Colonic mucosa (tissue), 4 donors: Measurements from ENCODE around the gene EGFL7. TPM values are rescaled to one million over a fixed set of nuclear protein-coding genes. Genes with fewer than 3 reads are reported as not detected.

Source experiments
- DNase-seq: peaks from one replicate; pipeline ENCODE4 v3.0.0-alpha.2; 2020
- H3K27ac ChIP-seq: fragments of 200-600 bp; one replicate; pipeline ENCODE4 v1.8.0; 2021
- H3K27me3 ChIP-seq: fragments of 200-600 bp; one replicate; pipeline ENCODE4 v1.8.0; 2021
- H3K36me3 ChIP-seq: fragments of 200-600 bp; one replicate; pipeline ENCODE4 v1.8.0; 2021
- H3K4me1 ChIP-seq: fragments of 200-600 bp; one replicate; pipeline ENCODE4 v1.8.0; 2021; ENCODE audit warnings: mild to moderate bottlenecking
- H3K4me3 ChIP-seq: fragments of 200-600 bp; one replicate; pipeline ENCODE4 v1.8.0; 2021
- H3K9ac ChIP-seq, 2 donors: one replicate each; pipeline ENCODE4 v1.7.0; 2013; ENCODE audit warnings: control low read depth in 2 of 2, low read depth in 2 of 2, low read length in 2 of 2
- H3K9me3 ChIP-seq: fragments of 200-600 bp; one replicate; pipeline ENCODE4 v1.8.0; 2021
- intact Hi-C: fragments of 100-400 bp; cut with DNase I; formaldehyde crosslinking; loops from one replicate; pipeline ENCODE4 v1.14.1; 2022
- total RNA-seq, 2 donors: library from RNA; stranded (reverse); fragmentation: NEBNext Ultra II Directional in 1 of 2; extraction: Animal tissue kit (Norgen Biotek cat#: 25700) in 1 of 2; gene quantifications; one replicate each; pipeline ENCODE4 v1.2.1, GENCODE V29; 2021
- TF ChIP-seq, protein P1 (sequence below): fragments of 200-600 bp; IDR thresholded peaks from one replicate; pipeline ENCODE4 v1.8.0; 2022; ENCODE audit warnings: antibody characterized with exemption, mild to moderate bottlenecking
- donor health status: healthy.
- donor health status: DM: no; HTN: no; CAD: no.
- donor health status: DM: no; HTN: no; CAD: no.

The EGFL7 gene
- total RNA-seq, 2 donors from 2014 or later: 17.3 to 28.4 TPM

DNA sequence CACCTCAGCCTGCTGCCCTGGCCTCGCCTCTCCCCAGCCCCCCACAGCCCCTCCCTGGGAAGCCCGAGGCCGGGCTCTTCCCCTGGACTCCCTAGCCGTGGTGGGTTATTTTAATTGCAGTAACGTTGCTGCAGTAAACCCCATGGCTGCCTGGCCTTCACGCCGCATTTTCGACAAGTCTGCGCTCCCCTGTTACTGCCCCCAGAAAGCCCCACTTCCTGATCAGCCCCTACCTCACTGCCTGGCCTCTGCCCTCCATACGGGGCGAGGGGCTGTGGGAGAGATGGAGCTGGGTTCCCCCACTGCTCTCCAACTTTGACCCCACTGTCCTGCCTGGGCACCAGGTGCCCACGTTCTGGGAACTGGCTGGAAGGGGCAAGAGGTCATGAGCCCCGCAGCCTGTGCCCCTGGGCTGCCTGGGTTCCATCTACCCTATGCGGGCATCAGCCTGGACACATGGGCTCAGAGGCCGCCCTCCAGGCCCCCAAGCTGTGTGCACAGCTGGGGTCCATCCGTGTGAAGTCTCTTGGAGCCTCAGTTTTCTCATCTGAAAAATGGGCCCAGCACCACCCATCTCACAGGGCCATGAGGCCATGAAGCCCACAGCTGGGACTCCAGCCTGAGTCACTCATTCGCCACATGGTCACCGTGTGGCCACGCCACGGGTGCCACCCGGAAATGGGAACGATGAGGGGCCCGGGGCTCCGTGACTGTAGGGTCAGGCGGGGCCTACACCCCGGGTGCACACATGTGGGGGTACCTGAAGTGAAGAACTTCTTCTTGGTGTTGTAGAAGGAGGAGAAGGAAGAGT, 11.5 kb downstream of the EGFL7 start:
- TF ChIP-seq, protein P1, sequence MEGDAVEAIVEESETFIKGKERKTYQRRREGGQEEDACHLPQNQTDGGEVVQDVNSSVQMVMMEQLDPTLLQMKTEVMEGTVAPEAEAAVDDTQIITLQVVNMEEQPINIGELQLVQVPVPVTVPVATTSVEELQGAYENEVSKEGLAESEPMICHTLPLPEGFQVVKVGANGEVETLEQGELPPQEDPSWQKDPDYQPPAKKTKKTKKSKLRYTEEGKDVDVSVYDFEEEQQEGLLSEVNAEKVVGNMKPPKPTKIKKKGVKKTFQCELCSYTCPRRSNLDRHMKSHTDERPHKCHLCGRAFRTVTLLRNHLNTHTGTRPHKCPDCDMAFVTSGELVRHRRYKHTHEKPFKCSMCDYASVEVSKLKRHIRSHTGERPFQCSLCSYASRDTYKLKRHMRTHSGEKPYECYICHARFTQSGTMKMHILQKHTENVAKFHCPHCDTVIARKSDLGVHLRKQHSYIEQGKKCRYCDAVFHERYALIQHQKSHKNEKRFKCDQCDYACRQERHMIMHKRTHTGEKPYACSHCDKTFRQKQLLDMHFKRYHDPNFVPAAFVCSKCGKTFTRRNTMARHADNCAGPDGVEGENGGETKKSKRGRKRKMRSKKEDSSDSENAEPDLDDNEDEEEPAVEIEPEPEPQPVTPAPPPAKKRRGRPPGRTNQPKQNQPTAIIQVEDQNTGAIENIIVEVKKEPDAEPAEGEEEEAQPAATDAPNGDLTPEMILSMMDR: no peak
- Histone ChIP-seq H3K36me3 (no peaks in the 10 kb centered on the region), H3K27me3 (peaks cover 10% of the 10 kb centered on the region), H3K9ac (peak overlapping the region in 1 of 2 donors; percentile 26), H3K27ac (no peak overlapping the region), H3K4me1 (no peaks in the 10 kb centered on the region), H3K9me3 (no peaks in the 10 kb centered on the region), H3K4me3 (no peak overlapping the region)
- intact Hi-C loops: no loop called here
- DNase-seq: no peak

DNA sequence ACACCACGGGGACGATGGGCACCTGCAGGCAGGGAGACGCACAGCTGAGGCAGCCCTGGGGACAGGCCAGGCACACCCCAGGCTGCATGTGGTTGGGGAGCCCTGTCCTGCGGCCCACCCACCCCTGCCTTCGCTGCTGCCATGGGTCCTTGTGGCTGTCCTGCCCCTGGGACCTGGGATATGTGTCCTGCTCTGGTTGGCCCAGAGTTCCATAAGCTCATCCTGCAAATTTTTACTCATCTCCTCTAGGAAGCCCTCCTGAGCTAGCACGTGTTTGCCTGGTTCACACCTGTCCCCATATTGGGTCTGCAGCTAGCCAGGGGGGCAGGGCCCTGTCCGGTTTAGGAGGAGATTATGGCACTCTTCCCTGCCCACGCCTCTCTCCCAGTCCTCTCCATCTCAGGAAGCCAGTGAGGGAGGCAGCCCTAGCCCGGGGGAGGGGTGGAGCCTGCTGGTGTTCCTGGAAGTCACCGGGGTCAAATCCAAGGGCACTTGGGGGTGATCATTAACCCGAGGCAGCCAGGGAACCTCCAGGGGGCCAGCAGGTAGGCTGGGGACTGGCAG, 12.2 kb downstream of the EGFL7 start:
- Histone ChIP-seq H3K36me3 (no peaks in the 10 kb centered on the region), H3K27ac (no peak overlapping the region), H3K4me3 (no peak overlapping the region), H3K4me1 (no peaks in the 10 kb centered on the region), H3K9me3 (no peaks in the 10 kb centered on the region), H3K9ac (peak overlapping the region in 1 of 2 donors; percentile 26), H3K27me3 (peaks cover 4% of the 10 kb centered on the region)
- TF ChIP-seq, protein P1: no peak
- intact Hi-C loops: no loop called here
- DNase-seq: peak; percentile 93

DNA sequence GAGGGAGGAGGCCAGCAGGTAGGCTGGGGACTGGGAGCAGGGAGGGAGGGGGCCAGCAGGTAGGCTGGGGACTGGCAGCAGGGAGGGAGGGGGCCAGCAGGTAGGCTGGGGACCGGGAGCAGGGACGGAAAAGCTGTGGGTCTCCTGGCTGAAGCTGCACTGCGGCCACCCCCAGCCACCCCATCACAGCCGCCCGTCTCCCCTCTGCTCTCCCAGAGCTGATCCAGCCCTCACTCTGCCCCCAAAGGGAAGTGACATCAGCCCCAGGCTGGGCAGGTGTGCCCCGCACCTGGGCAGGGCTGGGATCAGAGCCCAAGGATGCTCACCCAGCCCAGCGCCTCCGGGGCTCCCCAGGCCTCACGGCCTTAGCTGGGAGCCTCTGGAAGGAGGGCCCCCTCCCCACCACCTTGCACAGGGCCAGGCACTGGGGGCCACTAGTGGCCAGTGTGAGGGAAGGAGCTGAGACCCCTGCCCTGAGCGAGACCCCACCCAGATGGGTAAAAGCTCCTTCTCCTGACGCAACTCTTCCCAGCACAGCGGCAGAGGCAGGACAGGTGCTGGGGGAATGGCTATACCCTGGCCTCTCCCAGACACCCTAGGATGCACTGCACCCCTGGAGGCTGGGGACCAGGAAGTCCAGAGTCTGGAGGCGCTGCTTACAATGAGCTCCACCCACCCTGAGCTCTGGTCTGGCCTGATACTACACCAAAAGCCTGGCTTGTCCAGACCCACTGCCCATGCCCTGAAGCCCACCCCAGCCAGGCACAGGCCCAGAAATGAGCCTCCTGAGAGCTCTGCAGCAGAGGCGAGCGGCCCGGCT, 13.0 kb downstream of the EGFL7 start:
- H3K36me3 ChIP-seq: no peaks in the 10 kb centered on the region
- TF ChIP-seq, protein P1: no peak

DNA sequence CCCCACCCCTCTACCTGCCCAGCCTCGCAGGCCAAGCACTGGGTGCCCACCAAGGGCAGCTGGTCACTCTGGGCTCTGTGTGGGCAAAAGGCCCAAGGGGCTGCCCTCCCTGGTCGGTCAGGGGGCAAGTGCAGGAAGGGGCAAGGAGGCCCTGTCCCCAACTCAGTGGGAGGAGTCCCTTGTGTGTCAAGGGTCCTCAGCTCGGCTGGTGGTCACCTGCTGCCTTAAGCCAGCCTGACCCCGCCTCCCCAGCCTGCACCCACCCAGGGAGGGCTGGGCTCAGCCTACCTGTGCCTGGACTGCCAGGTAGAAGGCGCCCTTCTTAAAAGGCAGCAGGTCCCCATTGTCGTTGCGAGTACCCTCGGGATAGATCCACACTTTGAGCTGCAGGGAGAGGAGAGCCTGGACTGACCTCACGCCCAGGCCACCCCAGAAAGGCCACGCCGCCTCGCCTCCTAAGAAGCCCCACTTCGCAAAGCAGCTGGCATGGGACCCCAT, 13.6 kb downstream of the EGFL7 start:
- TF ChIP-seq, protein P1: no peak
- DNase-seq: no peak
- no peaks in the 10 kb centered on the region for H3K36me3 ChIP-seq
- H3K9ac ChIP-seq: no peak overlapping the region
- intact Hi-C loops: no loop called here
- H3K9me3 ChIP-seq: no peaks in the 10 kb centered on the region
- H3K27ac ChIP-seq: no peak overlapping the region
- H3K27me3 ChIP-seq: no peaks in the 10 kb centered on the region
- no peak overlapping the region for H3K4me3 ChIP-seq
- no peaks in the 10 kb centered on the region for H3K4me1 ChIP-seq

More for the DNA sequence above, 13.0 kb downstream of the EGFL7 start:
- no peak overlapping the region for H3K4me3 ChIP-seq
- H3K27me3 ChIP-seq: no peaks in the 10 kb centered on the region
- peak overlapping the region in 1 of 2 donors; percentile 5 for H3K9ac ChIP-seq
- peak; percentile 68 for DNase-seq
- H3K4me1 ChIP-seq: no peaks in the 10 kb centered on the region
- no peaks in the 10 kb centered on the region for H3K9me3 ChIP-seq
- intact Hi-C loops: no loop called here
- no peak overlapping the region for H3K27ac ChIP-seq

DNA sequence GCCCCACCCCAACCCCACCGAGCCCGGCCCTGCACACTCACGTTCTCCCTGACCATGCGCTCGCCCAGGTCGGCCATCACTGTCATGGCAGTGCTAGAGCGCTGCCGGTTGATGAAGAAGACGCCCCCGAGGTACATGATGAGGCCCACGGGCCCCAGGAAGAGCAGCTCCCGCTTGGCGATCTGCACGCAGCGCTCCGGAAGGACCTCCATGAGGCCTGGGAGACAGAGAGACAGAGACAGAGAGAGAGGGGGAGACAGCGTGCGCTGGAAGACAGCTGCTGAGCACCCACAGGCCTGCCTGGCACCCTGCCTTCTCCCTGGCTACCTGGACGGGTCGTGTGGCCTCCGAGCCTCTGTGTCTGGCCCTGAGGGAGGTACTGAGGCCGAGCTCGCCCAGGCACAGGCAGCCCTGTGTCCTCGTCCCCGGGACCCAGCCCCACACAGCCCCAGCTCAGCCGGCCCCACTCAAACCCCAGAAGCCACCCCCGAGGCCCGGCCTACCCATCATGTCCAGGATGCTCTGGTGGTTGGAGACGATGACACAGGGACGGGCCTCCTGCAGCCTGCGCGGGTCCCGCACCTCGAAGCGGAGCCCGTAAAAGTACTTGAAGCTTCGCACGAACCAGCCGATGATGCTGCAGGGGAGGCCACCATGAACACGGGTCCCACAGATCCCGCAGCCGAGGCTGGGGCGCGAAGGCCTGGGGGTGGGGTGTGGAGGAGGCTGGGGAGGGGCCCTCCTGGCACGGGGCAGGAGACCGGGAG, 14.4 kb downstream of the EGFL7 start:
- Histone ChIP-seq H3K4me3 (no peak overlapping the region), H3K27ac (no peak overlapping the region), H3K4me1 (no peaks in the 10 kb centered on the region), H3K27me3 (no peaks in the 10 kb centered on the region), H3K36me3 (no peaks in the 10 kb centered on the region), H3K9me3 (no peaks in the 10 kb centered on the region), H3K9ac (no peak overlapping the region)
- intact Hi-C loops: no loop called here
- TF ChIP-seq, protein P1: no peak
- DNase-seq: no peak
